Measurements from ENCODE around the gene TMEM123. TPM values are rescaled to one million over a fixed set of nuclear protein-coding genes. Genes with fewer than 3 reads are reported as not detected.

Gene TMEM123
- total and polyA plus RNA-seq, 2 of the 8 experiments (the other 6 are each of a cell fraction or from before 2014, with no cell fraction given): 75.5 to 80.1 TPM

DNA sequence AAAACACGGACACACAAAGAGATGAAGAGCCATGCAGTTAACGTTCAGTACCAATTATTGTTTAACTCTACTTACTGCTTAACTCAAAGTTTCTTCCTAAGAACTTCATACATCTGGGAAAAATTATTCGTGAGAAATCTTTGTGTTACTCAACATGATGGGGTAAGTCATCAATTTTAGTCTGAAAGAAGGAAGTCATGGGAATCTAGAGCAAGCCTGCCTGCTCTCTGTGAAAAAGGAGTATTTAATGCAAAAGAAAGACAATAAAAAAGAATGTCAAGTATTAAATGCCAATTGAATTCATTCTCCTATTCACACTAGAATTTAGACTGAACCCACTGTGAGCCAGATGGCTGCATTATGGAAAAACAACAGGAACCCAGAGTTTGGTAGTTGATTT, 16.0 kb downstream of the TMEM123 start:
- H3K79me1 ChIP-seq (ENCODE audit: low read depth, low read length): no peaks in the 10 kb centered on the region
- no peaks in the 10 kb centered on the region for H3K27me3 ChIP-seq (replicated peaks in 1 of 4; ENCODE audit: control insufficient read depth in 3 of 4, extremely low read depth in 1 of 4, insufficient read depth in 3 of 4, low read length in 3 of 4)
- no peak overlapping the region for H3K4ac ChIP-seq (replicated peaks; ENCODE audit: insufficient read length, low read depth, low read length)
- H3K23me2 ChIP-seq (ENCODE audit: low read depth, low read length): no peaks in the 10 kb centered on the region
- H4K20me1 ChIP-seq (replicated peaks in 1 of 2; ENCODE audit: control insufficient read depth in 1 of 2, insufficient read depth in 2 of 2, low read length in 2 of 2): no peaks in the 10 kb centered on the region
- H2BK12ac ChIP-seq (ENCODE audit: low read depth, low read length): no peak overlapping the region
- H4K5ac ChIP-seq (ENCODE audit: insufficient read length, low read depth, low read length): no peak overlapping the region
- no peak for FAIRE-seq
- H2BK5ac ChIP-seq (ENCODE audit: low read depth, low read length): no peak overlapping the region
- H3K18ac ChIP-seq (ENCODE audit: extremely low read depth, low read length): no peak overlapping the region
- H2BK20ac ChIP-seq (ENCODE audit: low read length): no peak overlapping the region
- no peak overlapping the region for H3K4me2 ChIP-seq (ENCODE audit: insufficient read depth in 1 of 2, low read depth in 2 of 2, low read length in 2 of 2)
- H3K9me3 ChIP-seq (ENCODE audit: insufficient read depth in 2 of 2, low read depth in 1 of 2, low read length in 1 of 2): peaks cover 14 to 30% of the 10 kb centered on the region in 2 experiments
- no peak overlapping the region for H3K4me3 ChIP-seq (ENCODE audit: extremely low read depth in 1 of 4, insufficient read depth in 2 of 4, low read depth in 3 of 4, low read length in 4 of 4)
- ChIA-PET POLR2A (ENCODE audit: partially characterized antibody) (no interaction called here), CTCF (ENCODE audit: partially characterized antibody) (no interaction called here)
- H4K91ac ChIP-seq (replicated peaks; ENCODE audit: insufficient read length, low read length): no peak overlapping the region
- no peaks in the 10 kb centered on the region for H3K4me1 ChIP-seq (replicated peaks in 1 of 4; ENCODE audit: control insufficient read depth in 3 of 4, insufficient read depth in 4 of 4, low read length in 3 of 4)
- H2BK15ac ChIP-seq (ENCODE audit: low read length): no peak overlapping the region
- no peak overlapping the region for H3K9ac ChIP-seq (replicated peaks in 1 of 4; ENCODE audit: extremely low read depth in 1 of 4, low read depth in 3 of 4, low read length in 3 of 4)
- no peak overlapping the region for H3K23ac ChIP-seq (ENCODE audit: insufficient read length)
- H3K27ac ChIP-seq (ENCODE audit: low read depth, low read length): no peak overlapping the region
- WGBS, 2 experiments (ENCODE audit: extremely low coverage in 1 of 2, insufficient coverage in 1 of 2, insufficient read length in 1 of 2, insufficient replicate concordance in 2 of 2, low coverage in 1 of 2, low lambda C conversion rate in 2 of 2, missing lambda C conversion rate in 1 of 2): 80% methylated on average over 3 of the region's 3 CpGs; no CpG with 5 or more reads in 1 of the 2 experiments
- no peak overlapping the region for H2AK5ac ChIP-seq (ENCODE audit: low read depth, low read length)
- H3K56ac ChIP-seq (replicated peaks; ENCODE audit: insufficient read length, low read depth, low read length): no peak overlapping the region
- peaks cover 0 to 7% of the 10 kb centered on the region in 2 experiments; a peak in 2 of 4 replicates for H3K79me2 ChIP-seq (ENCODE audit: control insufficient read depth in 1 of 2, insufficient read depth in 2 of 2, low read length in 2 of 2)
- H3K14ac ChIP-seq (ENCODE audit: insufficient read length): no peak overlapping the region
- no peak for DNase-seq (ENCODE audit: low read depth in 1 of 2, low spot score in 2 of 2)
- H4K8ac ChIP-seq (ENCODE audit: extremely low read depth, insufficient read depth, low read length): no peak overlapping the region
- H3K36me3 ChIP-seq (ENCODE audit: control insufficient read depth in 2 of 4, insufficient read depth in 4 of 4, low read length in 3 of 4): peaks cover 0 to 30% (median 2%) of the 10 kb centered on the region in 4 experiments; a peak in 3 of 8 replicates
- no peak overlapping the region for H2BK120ac ChIP-seq (replicated peaks; ENCODE audit: low read depth, low read length)
- H2AFZ ChIP-seq (ENCODE audit: low read length): no peak overlapping the region
- TF ChIP-seq KDM1A (IDR thresholded peaks at IDR 0.05; ENCODE audit: borderline replicate concordance, low read length): no peak
